HPDE6-E6E7 (cell line): ENCODE results near the gene MXRA8.

Experiments
- DNase-seq: peaks from one replicate; pipeline ENCODE4 v3.0.0; 2011; ENCODE audit warnings: missing footprints; ENCODE audit errors: extremely low spot score

MXRA8 gene

DNA sequence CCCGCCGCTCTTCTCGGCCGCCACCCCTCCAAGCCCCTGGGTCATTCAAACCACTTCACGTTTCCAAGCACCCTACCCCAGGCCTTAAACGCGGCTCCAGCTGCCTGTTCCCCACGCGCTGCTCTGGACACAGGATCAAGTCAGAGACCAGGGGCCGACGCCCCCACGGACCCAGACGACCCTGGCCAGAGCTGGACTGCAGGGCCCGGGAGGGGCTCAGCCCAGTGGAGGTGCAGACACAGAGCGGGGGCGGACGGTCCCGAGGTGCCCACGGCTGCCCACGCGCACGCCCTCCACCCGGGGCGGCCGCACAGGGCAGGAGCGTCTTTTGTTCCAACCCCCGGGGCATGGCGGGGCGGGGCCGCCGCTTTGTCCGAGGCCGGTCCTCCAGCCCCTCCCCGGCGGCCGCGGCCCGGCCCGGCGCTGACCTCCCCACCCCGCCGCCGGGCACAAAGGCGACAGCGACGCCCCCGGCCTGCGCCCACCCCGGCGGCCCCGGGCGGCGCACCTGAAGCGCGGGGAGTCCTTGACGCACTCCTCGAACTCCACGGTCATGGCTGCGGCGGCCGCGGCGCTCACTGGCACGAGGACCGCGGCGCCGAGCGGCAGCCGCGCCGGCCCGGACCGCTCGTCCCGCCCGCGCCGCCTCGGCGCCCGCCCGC lies 51.0 kb downstream of the MXRA8 start:
- no peak for DNase-seq

GRCh38 chr1:1306661-1307260 lies 51.6 kb downstream of the MXRA8 start:
- DNase-seq = no peak

DNA sequence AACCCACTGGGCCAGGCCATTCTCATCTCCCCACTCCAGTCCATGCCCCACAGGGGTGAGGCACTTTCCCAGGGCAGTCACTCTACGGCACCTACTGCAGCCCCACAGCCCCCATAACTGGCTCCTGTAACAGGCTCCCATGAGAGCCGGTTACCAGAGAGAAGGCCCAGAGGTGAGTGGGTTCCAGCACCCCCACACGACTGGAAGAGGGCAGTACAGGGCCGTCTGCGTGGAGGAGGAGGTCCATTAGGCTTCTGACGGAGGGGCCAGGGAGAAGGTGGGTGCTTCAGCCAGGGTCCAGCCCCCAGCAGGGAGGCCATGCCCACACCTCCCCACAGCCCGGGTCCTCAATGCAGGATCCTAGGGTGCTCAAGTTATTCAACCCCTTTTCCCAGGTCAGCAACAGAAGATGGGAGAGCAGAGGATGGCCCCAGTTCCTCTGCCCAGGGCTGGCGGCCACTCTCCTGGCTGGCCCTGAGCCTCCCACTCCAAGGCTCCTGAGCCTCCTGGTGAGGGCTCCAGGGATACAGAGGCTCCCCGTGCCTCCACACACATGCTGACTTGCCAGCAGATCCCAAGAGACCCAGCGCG lies 52.2 kb downstream of the MXRA8 start:
- no peak for DNase-seq

DNA sequence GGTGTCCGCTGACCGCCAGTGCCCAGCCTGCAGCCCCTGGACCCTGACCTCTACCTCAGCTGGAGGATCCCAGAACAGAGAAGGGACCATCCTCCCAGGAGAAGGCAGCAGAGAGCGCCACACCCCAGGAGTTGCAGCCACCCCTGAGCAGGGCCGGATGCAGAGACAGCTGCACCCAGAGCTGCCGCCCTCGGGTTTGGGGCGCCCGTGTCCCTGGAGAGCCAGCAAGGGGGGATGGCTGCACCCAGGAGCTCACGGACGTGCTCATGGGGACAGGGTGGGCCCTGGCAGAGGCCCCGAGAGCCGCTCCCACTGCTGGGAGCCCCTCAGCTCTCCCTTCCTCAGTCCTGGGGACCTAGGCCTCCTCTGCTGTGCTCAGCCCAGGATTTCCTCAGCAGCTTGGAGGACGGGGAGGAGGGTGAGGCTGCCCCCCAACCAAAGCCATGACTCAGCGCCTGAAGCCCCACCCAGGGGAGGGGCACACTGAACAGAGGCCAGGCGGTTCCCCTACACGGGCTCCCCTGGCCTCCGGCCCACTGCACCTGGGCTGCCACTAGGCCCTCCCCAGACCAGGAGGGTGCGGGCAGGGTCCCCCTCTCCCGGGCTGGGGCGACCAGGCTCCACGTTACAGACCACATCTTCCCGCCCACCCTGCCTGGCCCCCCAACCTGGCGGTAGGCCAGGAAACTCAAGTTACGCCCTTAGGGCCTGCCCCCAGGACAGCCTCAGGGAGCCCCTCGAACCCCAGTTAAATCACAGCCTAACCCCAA lies 52.9 kb downstream of the MXRA8 start:
- peak; percentile 78 for DNase-seq

- DNase-seq = peak; percentile 73
These were observed 53.7 kb downstream of the MXRA8 start for GRCh38 chr1:1304331-1305299.

DNA sequence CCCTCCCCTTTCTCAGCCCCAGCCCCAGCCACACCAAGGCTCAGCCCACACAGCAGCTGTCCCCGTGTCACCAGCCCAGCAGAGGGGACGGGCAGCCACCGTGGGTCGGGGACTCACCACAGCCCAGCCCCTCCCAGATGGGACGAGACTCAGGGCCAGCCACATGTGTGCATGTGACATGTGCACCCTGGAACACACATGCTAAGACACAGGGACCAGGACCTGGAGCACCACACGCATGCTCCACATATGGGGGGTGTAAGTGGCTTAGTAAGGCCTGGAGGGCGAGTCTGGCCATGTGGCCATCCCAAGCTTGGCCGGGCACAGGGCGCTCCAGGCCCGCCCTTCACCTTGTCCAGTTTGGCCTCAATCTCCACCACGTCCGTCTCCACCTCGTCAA lies 54.6 kb downstream of the MXRA8 start:
- no peak for DNase-seq

GRCh38 chr1:1302951-1303509 lies 55.3 kb downstream of the MXRA8 start:
- DNase-seq = no peak
